ENCODE measurements around the gene FCRL3. TPM values are rescaled to one million over a fixed set of nuclear protein-coding genes. Genes with fewer than 3 reads are reported as not detected.

Gene FCRL3
- total RNA-seq, 1 experiment from 2014 or later, result not detected

DNA sequence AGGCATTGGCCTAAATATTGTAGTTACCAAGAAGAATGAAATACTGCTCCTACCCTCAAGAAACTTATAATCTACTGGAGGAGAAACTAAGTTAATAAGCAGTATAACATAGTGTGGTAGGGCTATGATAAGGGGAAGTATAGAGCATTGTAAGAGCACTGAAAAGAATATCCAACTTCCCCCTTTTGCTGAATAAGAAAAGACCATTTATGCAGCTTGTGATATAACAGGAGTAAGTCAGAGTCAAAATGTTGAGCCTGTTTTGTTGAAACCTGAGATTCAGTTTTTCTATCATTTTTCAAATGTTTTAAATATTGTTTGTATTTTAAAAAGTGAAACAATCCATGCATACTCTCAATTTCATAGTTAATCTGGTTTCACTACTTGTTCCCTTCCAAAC lies 54.4 kb downstream of the FCRL3 start:
- BruUV-seq (replicated peaks), result no TSS peak
- POLR2A ChIA-PET, result no interaction called here
- CTCF ChIA-PET, result no interaction called here
- Histone ChIP-seq H3K9me3 (ENCODE audit: control insufficient read depth, insufficient read depth, low read depth, low read length) (no peaks in the 10 kb centered on the region), H3K27me3 (ENCODE audit: control insufficient read depth, insufficient read depth, low read length) (no peaks in the 10 kb centered on the region), H3K27ac (ENCODE audit: low read length) (no peak overlapping the region), H3K4me3 (ENCODE audit: low read depth in 2 of 2, low read length in 2 of 2) (no peak overlapping the region), H3K36me3 (ENCODE audit: control insufficient read depth, insufficient read depth, low read length) (no peaks in the 10 kb centered on the region), H3K4me1 (ENCODE audit: control insufficient read depth, insufficient read depth, low read length) (no peaks in the 10 kb centered on the region)
- intact Hi-C loops (cut with micrococcal nuclease; ENCODE audit: unreplicated experiment), result no loop called here
- in situ Hi-C loops (cut with HindIII; ENCODE audit: low pct_unique_long_range_greater_than_20kb, low sequenced_read_pairs), result no loop called here
- no peak for TF ChIP-seq SIN3A (IDR thresholded peaks at IDR 0.05; ENCODE audit: borderline replicate concordance, insufficient read depth, low read depth, low read length)
- TF ChIP-seq TCF7L2 (IDR thresholded peaks at IDR 0.05; ENCODE audit: low read depth, low read length), result no peak
- TF ChIP-seq, protein P1, sequence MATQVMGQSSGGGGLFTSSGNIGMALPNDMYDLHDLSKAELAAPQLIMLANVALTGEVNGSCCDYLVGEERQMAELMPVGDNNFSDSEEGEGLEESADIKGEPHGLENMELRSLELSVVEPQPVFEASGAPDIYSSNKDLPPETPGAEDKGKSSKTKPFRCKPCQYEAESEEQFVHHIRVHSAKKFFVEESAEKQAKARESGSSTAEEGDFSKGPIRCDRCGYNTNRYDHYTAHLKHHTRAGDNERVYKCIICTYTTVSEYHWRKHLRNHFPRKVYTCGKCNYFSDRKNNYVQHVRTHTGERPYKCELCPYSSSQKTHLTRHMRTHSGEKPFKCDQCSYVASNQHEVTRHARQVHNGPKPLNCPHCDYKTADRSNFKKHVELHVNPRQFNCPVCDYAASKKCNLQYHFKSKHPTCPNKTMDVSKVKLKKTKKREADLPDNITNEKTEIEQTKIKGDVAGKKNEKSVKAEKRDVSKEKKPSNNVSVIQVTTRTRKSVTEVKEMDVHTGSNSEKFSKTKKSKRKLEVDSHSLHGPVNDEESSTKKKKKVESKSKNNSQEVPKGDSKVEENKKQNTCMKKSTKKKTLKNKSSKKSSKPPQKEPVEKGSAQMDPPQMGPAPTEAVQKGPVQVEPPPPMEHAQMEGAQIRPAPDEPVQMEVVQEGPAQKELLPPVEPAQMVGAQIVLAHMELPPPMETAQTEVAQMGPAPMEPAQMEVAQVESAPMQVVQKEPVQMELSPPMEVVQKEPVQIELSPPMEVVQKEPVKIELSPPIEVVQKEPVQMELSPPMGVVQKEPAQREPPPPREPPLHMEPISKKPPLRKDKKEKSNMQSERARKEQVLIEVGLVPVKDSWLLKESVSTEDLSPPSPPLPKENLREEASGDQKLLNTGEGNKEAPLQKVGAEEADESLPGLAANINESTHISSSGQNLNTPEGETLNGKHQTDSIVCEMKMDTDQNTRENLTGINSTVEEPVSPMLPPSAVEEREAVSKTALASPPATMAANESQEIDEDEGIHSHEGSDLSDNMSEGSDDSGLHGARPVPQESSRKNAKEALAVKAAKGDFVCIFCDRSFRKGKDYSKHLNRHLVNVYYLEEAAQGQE (IDR thresholded peaks at IDR 0.05; ENCODE audit: insufficient read depth in 1 of 2, low read depth in 2 of 2, low read length in 1 of 2), result no peak
- TF ChIP-seq, protein P2, sequence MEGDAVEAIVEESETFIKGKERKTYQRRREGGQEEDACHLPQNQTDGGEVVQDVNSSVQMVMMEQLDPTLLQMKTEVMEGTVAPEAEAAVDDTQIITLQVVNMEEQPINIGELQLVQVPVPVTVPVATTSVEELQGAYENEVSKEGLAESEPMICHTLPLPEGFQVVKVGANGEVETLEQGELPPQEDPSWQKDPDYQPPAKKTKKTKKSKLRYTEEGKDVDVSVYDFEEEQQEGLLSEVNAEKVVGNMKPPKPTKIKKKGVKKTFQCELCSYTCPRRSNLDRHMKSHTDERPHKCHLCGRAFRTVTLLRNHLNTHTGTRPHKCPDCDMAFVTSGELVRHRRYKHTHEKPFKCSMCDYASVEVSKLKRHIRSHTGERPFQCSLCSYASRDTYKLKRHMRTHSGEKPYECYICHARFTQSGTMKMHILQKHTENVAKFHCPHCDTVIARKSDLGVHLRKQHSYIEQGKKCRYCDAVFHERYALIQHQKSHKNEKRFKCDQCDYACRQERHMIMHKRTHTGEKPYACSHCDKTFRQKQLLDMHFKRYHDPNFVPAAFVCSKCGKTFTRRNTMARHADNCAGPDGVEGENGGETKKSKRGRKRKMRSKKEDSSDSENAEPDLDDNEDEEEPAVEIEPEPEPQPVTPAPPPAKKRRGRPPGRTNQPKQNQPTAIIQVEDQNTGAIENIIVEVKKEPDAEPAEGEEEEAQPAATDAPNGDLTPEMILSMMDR (IDR thresholded peaks at IDR 0.05), result no peak
- TF ChIP-seq POLR2AphosphoS5 (IDR thresholded peaks at IDR 0.05; ENCODE audit: low read depth, low read length), result no peak
- ATAC-seq (no peak), DNase-seq (ENCODE audit: low read depth, low spot score) (no peak)

DNA sequence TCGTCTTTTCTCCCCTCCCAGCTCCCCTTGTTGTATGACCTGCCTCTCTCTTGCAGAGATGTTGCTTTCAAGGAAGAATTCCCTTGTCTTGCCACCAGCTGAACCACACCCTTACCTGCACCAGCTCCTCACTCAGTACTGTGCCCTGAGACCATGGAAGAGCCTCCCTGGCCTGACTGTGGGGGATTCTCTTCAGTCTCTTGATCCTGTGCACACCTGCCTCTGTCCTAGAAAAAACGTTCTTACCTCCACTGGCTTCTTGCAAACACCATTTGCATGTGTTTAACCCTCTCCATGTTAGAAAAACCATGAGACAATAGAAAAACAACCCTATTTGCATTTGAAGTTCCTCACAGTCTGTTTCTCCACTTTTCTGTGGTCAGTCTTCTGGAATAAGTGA lies 59.4 kb downstream of the FCRL3 start:
- CTCF ChIA-PET, result no interaction called here
- no peak for ATAC-seq

More for the DNA sequence above, 59.4 kb downstream of the FCRL3 start:
- Histone ChIP-seq H3K27ac (ENCODE audit: low read length) (no peak overlapping the region), H3K27me3 (ENCODE audit: control insufficient read depth, insufficient read depth, low read length) (no peaks in the 10 kb centered on the region), H3K4me1 (ENCODE audit: control insufficient read depth, insufficient read depth, low read length) (no peaks in the 10 kb centered on the region), H3K36me3 (ENCODE audit: control insufficient read depth, insufficient read depth, low read length) (no peaks in the 10 kb centered on the region), H3K4me3 (ENCODE audit: low read depth in 2 of 2, low read length in 2 of 2) (no peak overlapping the region), H3K9me3 (ENCODE audit: control insufficient read depth, insufficient read depth, low read depth, low read length) (no peaks in the 10 kb centered on the region)
- TF ChIP-seq, protein P1 (IDR thresholded peaks at IDR 0.05; ENCODE audit: insufficient read depth in 1 of 2, low read depth in 2 of 2, low read length in 1 of 2), result no peak
- no peak for TF ChIP-seq SIN3A (IDR thresholded peaks at IDR 0.05; ENCODE audit: borderline replicate concordance, insufficient read depth, low read depth, low read length)
- TF ChIP-seq POLR2AphosphoS5 (IDR thresholded peaks at IDR 0.05; ENCODE audit: low read depth, low read length), result no peak
- TF ChIP-seq, protein P2 (IDR thresholded peaks at IDR 0.05), result no peak
- no peak for TF ChIP-seq TCF7L2 (IDR thresholded peaks at IDR 0.05; ENCODE audit: low read depth, low read length)
- POLR2A ChIA-PET, result no interaction called here
- no TSS peak for BruUV-seq (replicated peaks)
- in situ Hi-C loops (cut with HindIII; ENCODE audit: low pct_unique_long_range_greater_than_20kb, low sequenced_read_pairs), result no loop called here
- DNase-seq (ENCODE audit: low read depth, low spot score), result no peak
- intact Hi-C loops (cut with micrococcal nuclease; ENCODE audit: unreplicated experiment), result no loop called here
